H1 (cell line): Measurements from ENCODE around the gene PRKCI. TPM values are rescaled to one million over a fixed set of nuclear protein-coding genes. Genes with fewer than 3 reads are reported as not detected.

Source experiments
- ASH2L ChIP-seq: fragments of 200-600, 300-600 bp; sonication (generic); IDR thresholded peaks from one replicate; pipeline ENCODE4 v1.7.1; 2017; ENCODE audit warnings: low read length
- CHD7 ChIP-seq: fragments of 300-600 bp; sonication (generic); IDR thresholded peaks from 2 replicates; pipeline ENCODE4 v1.7.1; 2012; ENCODE audit warnings: low read length, moderate library complexity, mild to moderate bottlenecking, inconsistent platforms; ENCODE audit not compliant: insufficient replicate concordance
- CTBP2 ChIP-seq: IDR thresholded peaks from 2 replicates; pipeline ENCODE4 v1.7.0; 2011; ENCODE audit warnings: borderline replicate concordance, mild to moderate bottlenecking, moderate library complexity, mixed read lengths, low read length; ENCODE audit not compliant: insufficient read depth, insufficient read length
- KDM5A ChIP-seq: fragments of 200-600 bp; IDR thresholded peaks from 2 replicates; pipeline ENCODE4 v1.7.1; 2012; ENCODE audit warnings: mild to moderate bottlenecking, low read length, inconsistent platforms, mixed read lengths
- MAX ChIP-seq: IDR thresholded peaks from 2 replicates; pipeline ENCODE4 v1.6.1; 2012; ENCODE audit warnings: inconsistent platforms
- RFX5 ChIP-seq: IDR thresholded peaks from 2 replicates; pipeline ENCODE4 v1.6.1; 2011; ENCODE audit warnings: low read depth, low read length, improper control_type of control experiment, borderline replicate concordance
- SRF ChIP-seq: IDR thresholded peaks from 2 replicates; pipeline ENCODE4 v1.6.1; 2011; ENCODE audit warnings: mild to moderate bottlenecking, low read depth, low read length, moderate library complexity
- polyA plus RNA-seq, 7 experiments: library from polyadenylated mRNA; depleted of rRNA in 3 of 7; stranded (reverse) in 5 of 7; unstranded in 2 of 7; fragments of >200 nt in 5 of 7; fragments of 200-250 nt in 2 of 7; gene quantifications; 1 replicate in 5 of 7; 2 replicates in 1 of 7; 4 replicates in 1 of 7; pipeline versions ENCODE4 v1.2.1 to v1.2.3, GENCODE V29; 2011 to 2013; ENCODE audit warnings: missing spikeins in 2 of 7, mixed read lengths in 2 of 7
- total RNA-seq: library from RNA; stranded (reverse); fragmentation: NEBNext Ultra II Directional; extraction: Animal tissue kit (Norgen Biotek cat#: 25700); gene quantifications from 2 replicates; pipeline ENCODE4 v1.2.1, GENCODE V29; 2021

The PRKCI gene
- total and polyA plus RNA-seq, 2 of the 8 experiments (the other 6 are each of a cell fraction or from before 2014, with no cell fraction given): 24.3 to 100.0 TPM

- no peak for TF ChIP-seq CHD7
- no peak for TF ChIP-seq RFX5
- TF ChIP-seq CTBP2: no peak
- TF ChIP-seq ASH2L: no peak
- TF ChIP-seq MAX: no peak
- TF ChIP-seq SRF: no peak
- no peak for TF ChIP-seq KDM5A
- TF ChIP-seq, all 59 proteins: peak for 0
Measured at GRCh38 chr3:170307671-170308405, 85.6 kb downstream of the PRKCI start (continued).
